Mesothelial cell of epicardium (in vitro differentiated cells): Measurements from ENCODE around the gene USP32. TPM values are rescaled to one million over a fixed set of nuclear protein-coding genes. Genes with fewer than 3 reads are reported as not detected.

Source experiments
- DNase-seq, 2 experiments: peaks; one replicate each; pipeline ENCODE4 v3.0.0; 2021; ENCODE audit warnings: low spot score in 2 of 2; ENCODE audit not compliant: unreplicated experiment in 2 of 2
- H3K27ac Mint-ChIP-seq: 2 replicates; pipeline ENCODE4 v1.8.0; 2021; ENCODE audit warnings: mixed read lengths
- H3K27me3 Mint-ChIP-seq: 2 replicates; pipeline ENCODE4 v1.8.0; 2021; ENCODE audit warnings: low read depth, mixed read lengths
- H3K36me3 Mint-ChIP-seq: 2 replicates; pipeline ENCODE4 v1.8.0; 2021; ENCODE audit warnings: mixed read lengths
- H3K4me1 Mint-ChIP-seq: 2 replicates; pipeline ENCODE4 v1.8.0; 2021; ENCODE audit warnings: mixed read lengths
- H3K4me3 Mint-ChIP-seq: 2 replicates; pipeline ENCODE4 v1.8.0; 2021; ENCODE audit warnings: mild to moderate bottlenecking, moderate library complexity, mixed read lengths
- H3K9me3 Mint-ChIP-seq: 2 replicates; pipeline ENCODE4 v1.8.0; 2021; ENCODE audit warnings: mixed read lengths
- total RNA-seq: library from RNA; stranded (reverse); gene quantifications from 3 replicates; pipeline ENCODE4 v1.2.1, GENCODE V29; 2021
- TF ChIP-seq, protein P1 (sequence below): fragments of 200-600 bp; sonication (generic); IDR thresholded peaks from one replicate; pipeline ENCODE4 v1.5.0; 2021; ENCODE audit warnings: antibody characterized with exemption; ENCODE audit not compliant: unreplicated experiment

Gene USP32
- total RNA-seq, 1 donor from 2014 or later: 48.4 TPM

DNA sequence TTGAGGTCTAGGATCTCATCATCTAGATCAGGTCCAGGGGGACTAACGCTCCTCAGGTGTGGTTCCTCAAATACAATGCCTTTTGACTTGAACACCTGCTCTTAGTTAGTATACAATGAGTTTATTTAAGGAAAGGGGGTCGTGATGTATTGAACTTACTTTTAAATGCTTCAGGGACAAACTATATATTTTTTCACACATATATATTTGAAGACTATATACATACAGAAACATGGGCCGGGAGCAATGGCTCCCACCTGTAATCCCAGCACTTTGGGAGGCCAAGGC is 11.5 kb upstream of the USP32 start:
- TF ChIP-seq, protein P1, sequence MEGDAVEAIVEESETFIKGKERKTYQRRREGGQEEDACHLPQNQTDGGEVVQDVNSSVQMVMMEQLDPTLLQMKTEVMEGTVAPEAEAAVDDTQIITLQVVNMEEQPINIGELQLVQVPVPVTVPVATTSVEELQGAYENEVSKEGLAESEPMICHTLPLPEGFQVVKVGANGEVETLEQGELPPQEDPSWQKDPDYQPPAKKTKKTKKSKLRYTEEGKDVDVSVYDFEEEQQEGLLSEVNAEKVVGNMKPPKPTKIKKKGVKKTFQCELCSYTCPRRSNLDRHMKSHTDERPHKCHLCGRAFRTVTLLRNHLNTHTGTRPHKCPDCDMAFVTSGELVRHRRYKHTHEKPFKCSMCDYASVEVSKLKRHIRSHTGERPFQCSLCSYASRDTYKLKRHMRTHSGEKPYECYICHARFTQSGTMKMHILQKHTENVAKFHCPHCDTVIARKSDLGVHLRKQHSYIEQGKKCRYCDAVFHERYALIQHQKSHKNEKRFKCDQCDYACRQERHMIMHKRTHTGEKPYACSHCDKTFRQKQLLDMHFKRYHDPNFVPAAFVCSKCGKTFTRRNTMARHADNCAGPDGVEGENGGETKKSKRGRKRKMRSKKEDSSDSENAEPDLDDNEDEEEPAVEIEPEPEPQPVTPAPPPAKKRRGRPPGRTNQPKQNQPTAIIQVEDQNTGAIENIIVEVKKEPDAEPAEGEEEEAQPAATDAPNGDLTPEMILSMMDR: no peak
- Mint-ChIP-seq H3K36me3 (no peaks in the 10 kb centered on the region), H3K9me3 (peaks cover 5% of the 10 kb centered on the region), H3K4me1 (no peaks in the 10 kb centered on the region), H3K4me3 (no peak overlapping the region), H3K27ac (no peak overlapping the region), H3K27me3 (no peaks in the 10 kb centered on the region)
- DNase-seq: no peak

DNA sequence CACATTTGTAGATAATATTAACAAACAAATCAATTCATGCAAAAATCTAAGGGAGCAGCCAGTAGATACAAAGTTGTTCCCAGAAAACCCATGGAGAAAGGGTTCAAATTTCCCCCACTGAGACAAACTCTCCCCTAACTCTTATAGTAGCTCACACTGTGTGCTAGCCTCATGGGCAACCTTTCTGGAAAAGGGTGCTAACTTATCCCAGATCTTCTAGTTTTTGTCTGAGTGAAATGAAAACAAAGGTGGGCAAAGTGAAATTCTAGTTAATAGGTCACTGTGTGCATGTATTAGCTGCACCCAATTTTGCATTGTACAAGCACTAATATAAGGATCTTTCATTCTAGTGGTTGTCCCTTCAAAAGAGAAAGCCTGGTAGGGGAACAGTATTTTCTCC is 9.9 kb upstream of the USP32 start:
- TF ChIP-seq, protein P1: no peak
- H3K9me3 Mint-ChIP-seq: no peaks in the 10 kb centered on the region
- no peak overlapping the region for H3K4me3 Mint-ChIP-seq
- H3K36me3 Mint-ChIP-seq: no peaks in the 10 kb centered on the region
- no peak for DNase-seq
- no peaks in the 10 kb centered on the region for H3K27me3 Mint-ChIP-seq
- no peaks in the 10 kb centered on the region for H3K4me1 Mint-ChIP-seq
- H3K27ac Mint-ChIP-seq: no peak overlapping the region

DNA sequence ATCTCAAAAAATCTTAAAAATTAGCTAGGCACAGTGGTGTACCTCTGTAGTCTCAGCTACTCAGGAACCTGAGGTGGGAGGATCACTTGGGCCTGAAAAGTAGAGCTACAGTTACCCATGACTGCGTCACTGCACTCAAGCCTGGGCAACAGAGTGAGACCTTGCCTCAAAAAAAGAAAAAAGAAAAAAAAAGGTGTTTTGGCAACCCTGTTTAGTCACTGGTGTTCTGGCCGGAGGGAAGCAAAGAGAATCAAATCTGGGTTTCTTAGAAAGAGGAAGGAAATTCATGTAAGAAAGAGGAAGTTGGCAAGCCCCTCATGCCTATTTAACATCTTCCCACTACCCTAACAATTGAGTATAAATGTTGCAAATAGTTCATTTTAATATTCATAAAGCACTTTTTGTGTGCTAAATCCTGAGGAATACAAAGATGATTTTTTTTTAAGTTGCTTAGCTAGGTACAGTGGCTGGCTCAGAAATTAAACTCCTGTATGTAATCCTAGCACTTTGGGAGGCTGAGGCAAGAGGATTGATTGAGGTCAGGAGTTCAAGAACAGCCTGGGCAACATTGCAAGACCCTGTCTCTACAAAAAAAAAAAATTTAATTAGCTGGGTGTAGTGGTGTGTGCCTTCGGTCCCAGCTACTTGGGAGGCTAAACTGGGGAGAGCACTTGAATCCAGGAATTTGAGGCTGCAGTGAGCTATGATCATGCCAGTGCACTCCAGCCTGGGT is 6.5 kb upstream of the USP32 start:
- Mint-ChIP-seq H3K36me3 (no peaks in the 10 kb centered on the region), H3K4me3 (no peak overlapping the region), H3K4me1 (peaks cover under 1% of the 10 kb centered on the region), H3K27ac (no peak overlapping the region), H3K9me3 (no peaks in the 10 kb centered on the region), H3K27me3 (no peaks in the 10 kb centered on the region)
- no peak for DNase-seq
- TF ChIP-seq, protein P1: no peak

GRCh38 chr17:60396412-60396811 is 4.5 kb upstream of the USP32 start:
- Mint-ChIP-seq H3K27me3 (no peaks in the 10 kb centered on the region), H3K27ac (no peak overlapping the region), H3K4me1 (peaks cover 6% of the 10 kb centered on the region), H3K4me3 (no peak overlapping the region), H3K36me3 (no peaks in the 10 kb centered on the region), H3K9me3 (no peaks in the 10 kb centered on the region)
- no peak for DNase-seq
- TF ChIP-seq, protein P1: no peak

- no peak for DNase-seq
- no peaks in the 10 kb centered on the region for H3K9me3 Mint-ChIP-seq
- H3K27ac Mint-ChIP-seq: no peak overlapping the region
- TF ChIP-seq, protein P1: no peak
- H3K27me3 Mint-ChIP-seq: no peaks in the 10 kb centered on the region
- H3K36me3 Mint-ChIP-seq: no peaks in the 10 kb centered on the region
- H3K4me3 Mint-ChIP-seq: no peak overlapping the region
- H3K4me1 Mint-ChIP-seq: peaks cover 12% of the 10 kb centered on the region
These were observed 3.7 kb upstream of the USP32 start for GRCh38 chr17:60395508-60396065.
